Mucosa of gallbladder (tissue), 1 donor: ENCODE measurements around the gene MCFD2. TPM values are rescaled to one million over a fixed set of nuclear protein-coding genes. Genes with fewer than 3 reads are reported as not detected.
"Not testable (repeated sequence)": the region's sequence is repeated elsewhere in the genome, so short reads cannot be mapped to it uniquely, and the experiment has no call there.

Source experiments
- DNase-seq: peaks from one replicate; pipeline ENCODE4 v3.0.0-alpha.2; 2020; ENCODE audit warnings: low spot score
- total RNA-seq: library from RNA; stranded (reverse); gene quantifications from one replicate; pipeline ENCODE4 v1.2.1, GENCODE V29; 2021
- donor health status: DM: no; HTN: no; CAD: no.

The MCFD2 gene
- total RNA-seq, 1 donor from 2014 or later, result 78.9 TPM

DNA sequence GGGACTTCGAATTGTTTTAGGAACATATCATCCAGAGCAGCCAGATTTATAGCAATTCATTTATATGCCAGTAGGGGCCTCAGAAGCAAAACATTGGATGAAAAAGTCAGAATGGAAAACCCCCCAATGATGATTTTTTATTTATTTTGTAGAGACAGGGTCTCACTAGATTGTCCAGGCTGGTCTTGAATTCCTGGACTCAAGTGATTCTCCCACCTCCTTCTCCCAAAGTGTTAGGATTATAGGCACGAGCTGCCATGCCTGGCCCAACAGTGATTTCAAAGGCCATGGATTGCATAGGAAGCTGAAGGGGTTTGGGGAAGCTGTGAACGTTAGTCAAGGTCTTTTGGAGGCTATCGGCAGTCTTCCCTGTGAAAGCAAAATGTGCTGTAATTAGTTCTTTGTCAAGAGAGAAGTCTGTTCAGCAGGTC is 21.9 kb upstream of the MCFD2 start:
- no peak for DNase-seq

DNA sequence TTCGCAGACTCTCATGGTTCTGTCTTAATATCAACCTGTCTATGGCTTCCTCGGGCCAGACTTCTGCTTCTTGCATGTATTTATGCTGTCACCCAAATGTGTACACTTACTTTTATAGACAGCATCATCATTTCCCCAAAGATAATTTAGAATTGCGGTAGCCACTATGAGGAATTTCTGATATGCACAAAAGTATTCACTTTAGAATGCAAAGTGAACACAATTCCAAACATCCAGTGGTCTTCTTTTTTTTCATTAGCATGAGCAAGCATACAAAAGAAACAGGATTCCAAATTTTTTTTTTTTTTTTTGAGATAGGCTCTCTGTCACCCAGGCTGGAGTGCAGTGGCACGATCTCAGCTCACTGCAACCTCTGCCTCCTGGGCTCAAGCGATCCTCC is 21.0 kb upstream of the MCFD2 start:
- no peak for DNase-seq

DNA sequence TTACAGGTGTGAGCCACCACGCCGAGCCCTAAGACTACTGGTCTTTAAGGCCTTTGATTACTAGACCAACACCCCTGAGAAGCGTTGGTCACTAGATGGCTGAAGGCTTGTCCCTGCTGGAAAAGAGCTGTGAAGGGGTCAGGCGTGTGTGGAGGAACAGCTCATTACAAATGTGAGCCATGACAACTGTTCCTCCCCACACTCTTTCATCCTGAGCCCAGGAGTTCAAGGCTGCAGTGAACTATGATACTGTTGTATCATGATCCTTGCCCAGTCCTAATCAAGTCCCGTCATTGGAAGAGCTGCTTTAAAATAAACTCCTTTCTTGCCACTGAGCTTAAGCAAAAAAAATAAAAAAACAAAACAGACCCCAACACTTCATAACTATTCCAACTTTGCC is 19.5 kb upstream of the MCFD2 start:
- no peak for DNase-seq

DNA sequence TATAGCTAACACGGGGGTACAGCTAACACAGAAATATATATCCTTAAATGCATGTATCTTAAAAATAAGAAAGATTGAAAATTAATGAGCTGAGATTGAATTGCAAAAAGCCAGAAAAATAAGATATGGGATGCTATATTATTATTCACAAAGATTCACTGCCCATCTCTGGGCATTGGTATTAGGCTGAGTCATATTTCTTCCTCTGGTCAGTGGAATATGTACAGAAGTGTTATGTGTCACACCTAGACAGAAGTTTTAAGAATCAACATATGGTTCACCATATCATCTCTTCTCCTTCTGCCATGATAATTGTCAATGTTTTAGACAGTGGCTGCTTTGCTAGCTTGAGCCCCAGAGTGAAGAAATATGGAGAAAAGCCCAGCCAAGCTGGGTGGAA is 14.0 kb upstream of the MCFD2 start:
- DNase-seq, result no peak

DNA sequence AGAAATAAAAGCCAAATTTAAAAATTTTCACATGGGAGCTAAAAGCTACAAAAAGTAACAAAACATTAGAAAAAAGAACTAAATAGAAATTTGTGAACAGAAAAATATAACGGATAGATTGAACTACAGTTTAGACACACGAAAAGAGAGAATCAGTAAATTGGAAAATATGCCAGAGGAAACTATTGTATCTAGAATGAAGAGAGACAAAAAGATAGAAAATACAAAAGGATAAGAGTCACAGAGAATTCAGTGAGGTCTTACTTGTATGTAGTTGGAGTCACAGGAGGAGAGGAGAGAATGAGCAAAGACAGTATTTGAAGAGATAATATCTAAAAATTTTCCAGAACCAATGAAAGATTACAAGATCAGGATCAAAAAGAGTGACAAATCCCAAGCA is 11.3 kb upstream of the MCFD2 start:
- no peak for DNase-seq

DNA sequence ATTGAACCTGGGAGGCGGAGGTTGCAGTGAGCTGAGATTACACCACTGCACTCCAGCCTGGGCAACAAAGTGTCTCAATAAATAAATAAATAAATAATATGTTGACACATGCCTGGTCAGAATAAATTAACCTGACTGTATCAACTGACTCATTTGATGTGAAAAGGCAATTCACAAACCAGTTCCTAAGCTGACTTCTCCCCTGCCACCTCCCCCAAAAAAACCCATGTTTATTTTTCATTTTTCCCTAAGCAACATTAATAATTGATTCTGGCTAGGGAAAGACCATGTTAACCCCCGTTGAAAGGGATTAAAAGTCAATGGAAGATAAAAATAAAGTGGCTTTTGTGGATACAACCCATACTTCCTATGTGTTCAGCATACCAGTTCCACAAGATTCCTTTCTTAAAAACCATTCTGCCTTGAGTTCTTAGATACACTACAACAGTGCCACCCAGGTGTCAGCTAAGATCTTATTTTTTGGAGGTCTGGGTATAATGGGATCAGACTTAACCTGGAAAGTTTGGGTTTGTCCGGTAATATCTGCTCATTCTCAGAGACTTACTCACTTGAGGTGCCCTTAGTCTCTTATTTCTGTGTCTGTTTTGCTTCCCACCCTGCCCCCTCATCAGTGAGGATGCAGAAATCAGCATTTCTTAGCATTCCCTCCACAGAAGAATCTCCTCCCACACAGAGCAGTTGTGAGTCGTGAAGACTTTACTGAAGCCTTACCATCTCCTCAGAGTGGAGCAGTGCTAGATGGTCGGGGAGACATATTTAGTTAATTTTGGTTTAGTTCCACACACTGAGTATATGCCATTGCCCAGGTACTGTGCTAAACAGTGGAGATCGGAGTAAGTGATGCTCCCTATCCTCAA is 10.1 kb upstream of the MCFD2 start:
- no peak for DNase-seq

DNA sequence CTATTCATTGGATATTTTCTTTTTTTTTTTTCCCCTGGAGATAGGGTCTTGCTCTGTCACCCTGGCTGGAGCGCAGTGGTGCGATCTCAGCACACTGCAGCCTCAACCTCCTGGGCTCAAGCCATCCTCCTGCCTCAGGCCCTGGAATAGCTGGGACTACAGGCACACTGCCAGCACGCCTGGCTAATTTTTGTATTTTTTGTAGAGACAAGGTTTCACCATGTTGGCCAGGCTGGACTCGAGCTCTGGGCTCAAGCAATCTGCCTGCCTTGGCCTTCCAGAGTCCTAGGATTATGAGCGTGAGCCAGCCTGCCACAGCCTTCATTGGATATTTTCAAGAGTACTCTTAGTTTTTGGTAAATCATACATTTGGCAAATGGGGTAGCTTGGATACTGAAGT is 9.0 kb upstream of the MCFD2 start:
- no peak for DNase-seq

DNA sequence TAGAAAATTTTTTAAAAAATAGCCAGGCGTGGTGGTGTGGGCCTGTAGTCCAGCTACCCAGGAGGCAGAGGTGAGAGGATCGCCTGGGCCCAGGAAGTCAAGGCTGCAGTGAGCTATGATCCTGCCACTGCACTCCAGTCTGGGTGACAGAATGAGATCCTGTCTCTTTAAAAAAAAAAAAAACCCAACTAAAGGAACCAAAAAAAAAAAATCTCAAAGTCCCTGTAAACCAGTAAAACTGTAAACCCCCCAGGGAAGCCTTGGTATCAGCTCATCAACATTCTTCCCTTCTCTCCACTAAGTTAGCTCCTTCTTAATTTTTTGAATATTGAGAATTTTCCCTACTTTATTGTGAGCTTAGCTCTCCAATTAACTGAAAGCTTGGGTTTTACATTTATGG is 8.4 kb upstream of the MCFD2 start:
- DNase-seq, result no peak

DNA sequence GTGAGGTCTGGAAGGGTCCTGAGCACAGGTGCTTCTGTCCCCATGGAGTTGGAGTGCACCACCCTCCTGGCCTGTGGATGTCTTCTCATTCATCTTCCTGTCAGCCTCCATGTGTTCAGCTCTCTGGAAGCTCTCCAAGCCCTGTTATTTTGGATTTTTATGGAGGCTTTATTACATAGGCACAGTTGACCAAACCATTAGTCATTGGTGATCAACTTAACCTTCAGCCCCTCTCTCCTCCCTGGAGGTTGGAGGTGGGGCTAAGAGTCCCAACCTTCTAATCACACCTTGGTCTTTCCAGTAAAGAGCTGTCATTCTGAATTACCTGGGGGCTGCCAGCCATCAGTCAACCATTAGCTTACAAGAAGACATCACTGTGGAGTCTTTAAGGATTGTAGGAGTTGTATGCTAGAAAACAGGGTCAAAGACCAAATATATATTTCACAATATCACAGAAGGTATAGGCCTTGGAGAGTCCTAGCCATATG is 7.5 kb upstream of the MCFD2 start:
- no peak for DNase-seq

DNA sequence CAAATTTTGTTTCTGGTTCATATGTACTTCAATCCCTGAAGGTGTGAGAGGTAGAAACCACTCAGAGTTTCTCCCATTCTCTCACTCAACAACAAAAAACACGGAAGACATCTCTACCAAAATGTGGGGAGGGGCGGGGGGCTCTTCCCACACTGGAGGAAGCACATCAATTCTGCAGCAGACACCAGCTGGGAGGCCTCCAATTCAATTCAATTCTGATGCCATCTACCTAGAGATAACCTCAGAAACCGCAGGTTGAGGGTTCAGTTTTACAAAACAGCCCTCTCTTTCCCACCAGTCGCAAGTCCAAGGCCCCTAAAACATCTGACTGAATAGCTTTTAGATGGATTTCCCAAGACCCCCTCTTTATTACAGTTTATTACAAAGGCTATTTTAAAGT is 7.0 kb upstream of the MCFD2 start:
- DNase-seq, result no peak

DNA sequence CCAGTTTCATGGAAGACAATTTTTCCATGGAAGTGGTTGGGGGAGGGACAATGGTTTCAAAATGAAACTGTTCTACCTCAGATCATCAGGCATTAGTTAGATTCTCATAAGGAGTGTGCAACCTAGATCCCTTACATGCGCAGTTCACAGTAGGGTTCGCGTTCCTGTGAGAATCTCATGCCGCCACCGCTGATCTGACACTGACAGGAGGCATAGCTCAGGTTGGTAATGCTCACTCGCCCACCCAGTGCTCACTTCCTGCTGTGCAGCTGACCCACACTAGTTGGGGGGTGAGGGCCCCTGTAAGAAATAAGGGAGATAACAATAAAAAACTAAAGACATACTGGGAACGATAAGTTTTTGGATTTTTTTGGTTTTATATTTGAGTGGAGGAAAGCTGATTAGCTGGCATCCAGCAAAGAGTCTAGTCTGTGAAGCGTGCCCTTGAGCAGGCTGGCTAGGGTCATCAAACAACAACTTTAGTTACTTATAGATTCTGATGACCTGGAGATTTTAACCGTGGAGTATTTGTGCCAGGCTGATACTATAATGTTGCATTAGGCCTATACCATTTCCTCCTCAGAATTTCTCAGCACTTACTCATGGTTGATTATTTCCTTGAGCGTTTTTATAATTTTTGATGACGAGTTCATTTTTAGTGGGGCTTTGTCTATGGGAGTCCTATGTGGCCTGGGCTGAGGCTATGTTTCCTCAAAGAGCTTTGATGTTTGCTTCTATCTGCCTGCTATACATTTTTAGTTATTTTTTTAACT is 6.3 kb upstream of the MCFD2 start:
- no peak for DNase-seq

DNA sequence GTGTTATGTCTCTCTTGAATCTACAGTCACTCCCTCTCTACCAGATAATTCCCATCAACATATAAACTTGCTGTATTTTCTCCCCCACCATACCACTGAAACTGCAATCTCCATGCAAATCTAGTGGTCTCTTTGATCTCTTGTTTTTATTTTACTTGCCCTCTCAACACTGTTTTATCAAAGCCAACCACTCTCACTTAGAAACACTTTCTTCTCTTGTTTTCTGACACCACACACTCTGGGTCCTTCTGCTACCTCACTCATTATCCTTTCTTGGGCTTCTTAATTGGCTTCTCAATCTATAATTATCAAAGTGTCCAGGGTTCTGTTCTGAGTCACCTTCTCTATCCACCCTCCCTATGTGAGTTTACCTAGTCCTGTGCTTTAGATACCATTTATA is 2.0 kb upstream of the MCFD2 start:
- no peak for DNase-seq

DNA sequence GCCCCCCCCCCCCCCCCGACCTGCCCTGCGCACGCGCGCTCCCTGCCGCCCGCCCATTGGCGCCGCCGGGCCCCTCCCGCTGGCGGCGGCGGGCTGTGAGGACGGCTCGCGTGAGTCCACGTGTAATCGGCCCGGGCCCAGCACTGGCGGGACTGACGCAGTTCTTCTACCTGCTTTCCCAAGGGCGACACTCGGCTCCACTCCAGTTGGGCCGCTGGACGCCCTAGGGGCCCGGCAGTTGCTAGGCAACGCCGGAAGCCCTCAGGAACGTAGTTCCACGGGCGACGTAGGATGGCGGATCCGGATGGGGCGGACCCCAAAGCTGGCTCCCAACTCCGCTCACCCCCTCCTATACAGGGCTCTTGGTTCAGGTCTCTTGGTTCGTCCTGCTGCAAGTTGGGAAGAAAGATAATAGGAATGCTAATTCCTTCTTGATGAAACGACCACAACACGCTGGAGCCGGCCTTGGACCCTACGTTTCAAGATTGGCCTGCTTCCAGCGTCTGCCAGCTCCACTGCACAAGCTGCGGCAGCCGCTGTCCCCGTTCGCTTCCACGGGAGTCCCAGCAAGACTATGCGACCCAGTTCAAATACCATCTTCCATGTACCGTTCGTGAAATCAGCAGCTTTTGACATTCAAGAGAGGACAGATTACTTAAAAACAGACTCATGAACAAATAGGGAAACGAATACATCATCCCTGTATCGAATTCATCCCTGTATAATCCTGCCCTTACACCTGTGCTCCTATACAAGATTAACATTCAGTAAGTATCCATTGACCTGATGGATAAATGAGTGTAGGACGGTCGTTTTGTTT is 415 bp upstream of the MCFD2 start:
- DNase-seq, result peak; percentile 89

DNA sequence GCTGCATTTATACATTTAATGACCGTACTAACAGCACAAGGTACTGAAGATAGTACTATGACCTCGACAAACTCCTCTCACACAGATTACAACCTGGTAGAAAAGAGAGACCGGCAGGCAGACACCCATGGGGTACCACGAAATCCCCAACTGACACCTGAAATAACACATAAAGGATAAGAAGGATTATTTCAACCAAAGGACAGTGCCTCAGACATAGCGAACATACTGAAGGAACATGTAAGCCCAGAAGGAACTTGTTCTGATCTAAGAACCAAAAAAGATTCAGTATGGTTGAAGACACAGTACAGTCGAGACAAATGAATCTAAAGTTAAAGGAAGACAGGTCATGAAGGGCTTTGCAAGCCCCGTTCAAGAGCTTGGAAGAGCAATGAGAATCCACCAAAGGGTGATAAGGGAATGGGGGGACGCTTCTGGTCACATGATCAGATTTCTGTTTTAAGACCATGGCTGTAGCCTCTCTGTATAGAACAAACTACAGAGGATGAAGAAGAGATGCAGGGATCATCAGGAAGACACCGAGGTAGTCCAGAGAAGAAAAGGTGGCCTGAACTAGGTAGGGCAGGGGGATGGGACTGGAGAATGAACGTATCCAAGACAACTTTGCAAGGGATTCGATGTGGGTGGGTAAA is 902 bp downstream of the MCFD2 start:
- no peak for DNase-seq

DNA sequence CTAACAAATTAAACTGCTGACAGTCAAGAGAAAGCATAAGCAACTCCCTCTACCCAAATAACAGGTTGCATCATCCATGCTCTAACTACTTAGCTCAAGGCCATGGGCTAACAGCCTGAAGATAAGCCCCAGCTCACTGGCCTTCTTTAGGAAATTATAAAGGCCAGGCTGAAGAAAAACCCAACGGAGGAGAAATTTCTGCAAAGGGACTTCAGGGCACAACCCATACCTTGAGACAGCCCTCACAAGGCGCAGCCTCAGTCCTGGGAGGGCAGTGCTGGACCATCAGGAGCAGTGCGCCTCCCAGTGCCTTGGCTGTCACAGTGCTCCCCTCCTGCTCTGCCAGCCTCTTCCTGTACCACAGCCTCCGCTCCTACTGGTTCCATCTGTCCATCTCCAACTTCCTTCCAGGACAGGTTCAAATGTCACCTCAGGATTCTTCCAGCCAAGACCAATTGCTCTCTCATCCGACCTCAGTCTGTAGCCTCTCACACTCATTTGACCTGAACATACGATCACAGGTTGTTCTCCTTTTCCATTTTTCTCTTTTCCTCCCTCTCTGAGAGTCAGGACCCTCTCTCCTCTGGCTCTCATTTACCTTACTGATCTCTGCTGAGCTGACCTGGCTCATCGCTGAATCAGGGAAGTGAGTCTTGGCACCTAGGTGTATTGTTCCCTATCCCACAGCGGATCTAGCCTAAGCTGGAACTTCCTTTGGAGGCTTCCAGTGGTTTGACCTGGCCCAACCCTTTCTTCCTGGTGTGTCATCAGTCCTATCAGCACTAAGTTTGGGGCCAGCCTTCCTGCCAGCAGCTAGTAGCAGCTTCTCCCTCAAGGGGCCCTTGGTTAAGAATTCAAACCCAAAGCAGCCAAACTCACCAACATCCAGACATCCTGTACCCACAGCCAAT is 1.9 kb downstream of the MCFD2 start:
- peak; percentile 45 for DNase-seq

DNA sequence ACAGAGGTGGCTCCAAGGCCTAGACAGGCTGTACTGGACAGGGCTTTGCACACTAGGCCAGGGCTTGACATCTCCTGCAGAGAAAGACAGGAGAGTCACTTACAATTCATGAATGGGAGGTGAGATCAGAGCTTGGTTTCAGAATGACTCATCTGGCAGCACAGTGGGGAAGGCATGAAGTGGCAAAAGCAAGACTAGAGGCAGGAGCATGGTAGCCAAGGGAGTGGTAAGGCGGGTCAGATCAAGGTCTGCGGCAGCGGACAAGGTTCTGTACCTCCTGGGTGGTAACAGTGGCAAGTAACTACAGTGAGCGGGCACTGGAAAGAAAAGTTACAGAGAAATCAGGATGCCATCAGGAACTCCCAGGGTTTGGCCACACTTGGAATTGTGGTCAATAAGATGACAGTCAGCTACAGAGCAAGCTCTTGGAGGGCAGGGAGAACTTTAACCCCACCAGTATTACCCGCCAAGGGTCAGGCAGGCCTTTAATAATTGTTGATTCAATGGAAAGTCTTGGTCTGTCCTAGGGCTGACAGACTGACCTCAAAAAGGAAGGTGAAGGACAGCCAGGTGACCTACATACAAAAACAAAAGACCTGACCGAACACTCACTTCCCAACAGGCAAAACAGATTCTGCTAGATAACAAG is 5.7 kb downstream of the MCFD2 start:
- DNase-seq, result peak; percentile 77

DNA sequence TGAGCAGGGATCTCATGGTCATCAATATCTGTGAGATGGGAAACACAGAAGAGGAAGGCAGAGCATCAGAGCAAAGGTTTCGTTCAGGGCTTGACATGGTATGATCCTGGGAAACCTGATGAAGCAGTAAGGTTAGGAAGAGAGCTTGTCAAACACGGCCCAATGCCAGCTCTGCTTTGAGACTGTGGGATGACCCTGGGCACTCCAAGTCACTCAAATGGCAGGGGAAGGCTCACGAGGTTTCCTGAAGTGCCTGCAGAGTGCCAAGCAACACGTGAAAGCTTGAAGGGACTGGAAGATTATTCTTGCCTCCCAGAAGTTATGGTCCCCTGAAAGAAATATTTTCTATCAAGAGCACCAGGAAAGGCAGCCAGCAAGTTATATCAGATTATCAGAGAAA is 6.5 kb downstream of the MCFD2 start:
- DNase-seq, result no peak

DNA sequence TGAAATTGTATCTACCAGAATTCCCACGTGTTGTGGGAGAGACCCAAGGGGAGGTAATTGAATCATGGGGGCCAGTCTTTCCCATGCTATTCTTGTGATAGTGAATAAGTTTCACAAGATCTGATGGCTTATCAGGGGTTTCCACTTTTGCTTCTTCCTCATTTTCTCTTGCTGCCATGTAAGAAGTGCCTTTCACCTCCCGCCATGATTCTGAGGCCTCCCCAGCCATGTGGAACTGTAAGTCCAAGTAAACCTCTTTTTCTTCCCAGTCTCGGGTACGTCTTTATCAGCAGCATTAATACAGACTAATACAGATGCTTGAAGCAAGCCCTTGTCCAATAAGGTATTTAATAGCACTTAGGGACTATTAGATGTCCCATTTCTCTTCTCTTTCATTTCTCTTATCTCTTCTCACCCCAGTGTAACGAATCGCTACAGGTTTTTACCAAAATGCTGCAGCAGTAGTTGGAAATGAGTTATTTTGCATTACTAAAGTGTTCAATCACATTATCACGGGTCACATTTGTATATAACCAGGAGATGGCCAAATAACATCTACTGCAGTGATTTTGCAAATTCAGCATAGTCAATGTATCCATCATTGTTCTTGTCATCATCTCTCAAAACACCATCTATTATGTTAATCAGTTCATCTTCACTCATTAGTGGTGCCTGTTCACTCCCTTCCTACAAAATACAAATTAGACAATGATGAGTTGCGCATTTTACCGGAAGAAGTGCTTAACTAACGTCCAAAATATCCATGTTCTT is 10.5 kb downstream of the MCFD2 start:
- DNase-seq, result not testable (repeated sequence)

DNA sequence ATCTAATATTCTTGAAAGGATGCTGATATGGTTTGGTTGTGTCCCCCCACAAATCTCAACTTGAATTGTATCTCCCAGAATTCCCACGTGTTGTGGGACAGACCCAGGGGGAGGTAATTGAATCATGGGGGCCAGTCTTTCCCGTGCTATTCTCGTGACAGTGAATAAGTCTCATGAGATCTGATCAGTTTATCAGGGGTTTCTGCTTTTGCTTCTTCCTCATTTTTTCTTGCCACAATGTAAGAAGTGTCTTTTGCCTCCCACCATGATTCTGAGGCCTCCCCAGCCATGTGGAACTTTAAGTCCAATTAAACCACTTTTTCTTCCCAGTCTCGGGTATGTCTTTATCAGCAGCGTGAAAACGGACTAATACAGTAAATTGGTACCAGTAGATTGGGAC is 12.6 kb downstream of the MCFD2 start:
- not testable (repeated sequence) for DNase-seq
